D341Med (cell line): ENCODE data around the gene ACAN.
A peak's percentile ranks its signal among the peaks of the same experiment; 100 is the strongest.

ENCODE experiments used
- DNase-seq: peaks from one replicate; pipeline ENCODE4 v3.0.0; 2012; ENCODE audit warnings: low spot score

Gene ACAN

GRCh38 chr15:88802250-88802990 lies 816 bp upstream of the ACAN start:
- DNase-seq = no peak

GRCh38 chr15:88802991-88803240 lies 320 bp upstream of the ACAN start:
- no peak for DNase-seq

GRCh38 chr15:88803920-88804247 lies 648 bp downstream of the ACAN start:
- no peak for DNase-seq

GRCh38 chr15:88804257-88804656 lies 1.0 kb downstream of the ACAN start:
- no peak for DNase-seq

GRCh38 chr15:88805031-88805780 lies 2.0 kb downstream of the ACAN start:
- DNase-seq = no peak

- no peak for DNase-seq
These were observed 7.2 kb downstream of the ACAN start for GRCh38 chr15:88810446-88810845.

GRCh38 chr15:88812133-88812532 lies 8.9 kb downstream of the ACAN start:
- DNase-seq = no peak

GRCh38 chr15:88813960-88814359 lies 10.7 kb downstream of the ACAN start:
- no peak for DNase-seq

GRCh38 chr15:88814393-88814792 lies 11.2 kb downstream of the ACAN start:
- no peak for DNase-seq

- DNase-seq = no peak
These were observed 15.7 kb downstream of the ACAN start for GRCh38 chr15:88818920-88819319.

GRCh38 chr15:88821993-88822392 lies 18.8 kb downstream of the ACAN start:
- no peak for DNase-seq

- DNase-seq = no peak
These were observed 25.6 kb downstream of the ACAN start for GRCh38 chr15:88828791-88829190.

GRCh38 chr15:88830016-88830415 lies 26.8 kb downstream of the ACAN start:
- no peak for DNase-seq

- no peak for DNase-seq
These were observed 29.8 kb downstream of the ACAN start for GRCh38 chr15:88832820-88833730.

GRCh38 chr15:88833731-88834100 lies 30.5 kb downstream of the ACAN start:
- DNase-seq = no peak

- peak; percentile 70 for DNase-seq
These were observed 31.1 kb downstream of the ACAN start for GRCh38 chr15:88834211-88834812.

- no peak for DNase-seq
These were observed 31.9 kb downstream of the ACAN start for GRCh38 chr15:88835119-88835518.

- DNase-seq = no peak
These were observed 32.4 kb downstream of the ACAN start for GRCh38 chr15:88835646-88836045.

GRCh38 chr15:88838667-88839066 lies 35.4 kb downstream of the ACAN start:
- no peak for DNase-seq

- no peak for DNase-seq
These were observed 35.9 kb downstream of the ACAN start for GRCh38 chr15:88839146-88839545.

GRCh38 chr15:88839961-88840360 lies 36.7 kb downstream of the ACAN start:
- DNase-seq = no peak

GRCh38 chr15:88841236-88841635 lies 38.0 kb downstream of the ACAN start:
- no peak for DNase-seq

GRCh38 chr15:88842156-88842555 lies 38.9 kb downstream of the ACAN start:
- DNase-seq = no peak
